Activated naive CD4-positive, alpha-beta T cell treated with anti-CD3 and anti-CD28 coated beads for 36 hours (primary cell): ENCODE measurements around the gene HMGCR. TPM values are rescaled to one million over a fixed set of nuclear protein-coding genes. Genes with fewer than 3 reads are reported as not detected.
A peak's percentile ranks its signal among the peaks of the same experiment; 100 is the strongest.
"Not testable (repeated sequence)": the region's sequence is repeated elsewhere in the genome, so short reads cannot be mapped to it uniquely, and the experiment has no call there.

ENCODE experiments used
- CTCF ChIA-PET: fragments of 350-600 bp; sonication (Branson Sonifier 250); formaldehyde crosslinking; loops from one replicate; lab custom pipeline; 2021; ENCODE audit warnings: antibody characterized with exemption; lab: Charles Lee
- DNase-seq: peaks from one replicate; pipeline ENCODE4 v3.0.0-alpha.2; 2020
- H3K27ac Mint-ChIP-seq: one replicate; pipeline ENCODE4 v1.8.0; 2021; ENCODE audit warnings: mild to moderate bottlenecking, mixed read lengths
- H3K27me3 Mint-ChIP-seq: one replicate; pipeline ENCODE4 v1.8.0; 2021; ENCODE audit warnings: low read depth, mixed read lengths
- H3K36me3 Mint-ChIP-seq: one replicate; pipeline ENCODE4 v1.8.0; 2021; ENCODE audit warnings: low read depth, mixed read lengths
- H3K4me1 Mint-ChIP-seq: one replicate; pipeline ENCODE4 v1.8.0; 2021; ENCODE audit warnings: low read depth, mixed read lengths
- H3K4me3 Mint-ChIP-seq: one replicate; pipeline ENCODE4 v1.8.0; 2021; ENCODE audit warnings: mild to moderate bottlenecking, moderate library complexity, mixed read lengths
- H3K9me3 Mint-ChIP-seq: one replicate; pipeline ENCODE4 v1.8.0; 2021; ENCODE audit warnings: mixed read lengths
- intact Hi-C: fragments of 100-400 bp; cut with micrococcal nuclease; formaldehyde crosslinking; loops from one replicate; pipeline ENCODE4 v1.15.1; 2023
- total RNA-seq, 2 experiments: library from RNA; stranded (reverse); gene quantifications; one replicate each; pipeline ENCODE4 v1.2.3, GENCODE V29; 2021

HMGCR gene
- 10 to 100 TPM; 61.7 to 67.5 TPM for total RNA-seq

DNA sequence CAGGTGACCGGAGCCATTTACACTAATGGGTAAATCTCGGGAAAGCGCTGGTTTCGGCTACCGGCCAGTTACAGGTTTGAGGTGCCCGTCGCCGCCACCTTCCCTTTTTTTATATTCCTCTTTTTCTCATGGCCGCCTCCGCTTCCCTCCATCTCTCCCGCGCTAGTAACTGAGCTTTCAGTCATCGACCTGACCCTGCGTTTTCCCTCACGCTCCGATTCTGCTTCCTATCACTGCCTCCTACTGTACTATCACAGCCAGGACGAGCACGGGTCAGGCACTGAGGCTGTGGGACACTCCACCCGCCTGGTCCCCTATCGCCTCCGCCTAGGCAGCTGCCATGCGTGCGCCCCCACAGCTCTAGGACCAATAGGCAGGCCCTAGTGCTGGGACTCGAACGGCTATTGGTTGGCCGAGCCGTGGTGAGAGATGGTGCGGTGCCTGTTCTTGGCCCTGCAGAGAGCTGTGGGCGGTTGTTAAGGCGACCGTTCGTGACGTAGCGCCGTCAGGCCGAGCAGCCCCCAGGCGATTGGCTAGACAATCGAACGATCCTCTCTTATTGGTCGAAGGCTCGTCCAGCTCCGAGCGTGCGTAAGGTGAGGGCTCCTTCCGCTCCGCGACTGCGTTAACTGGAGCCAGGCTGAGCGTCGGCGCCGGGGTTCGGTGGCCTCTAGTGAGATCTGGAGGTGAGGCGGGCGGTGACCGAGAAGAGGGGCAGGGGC lies at the start of gene HMGCR:
TSS of gene HMGCR (plus strand) at position 606 of the 722 bp plus-strand sequence. CDS start 5,386 bp downstream, outside the sequence.
- peaks cover 35% of the 10 kb centered on the region for H3K4me1 Mint-ChIP-seq
- CTCF ChIA-PET: interaction anchor here (0.6 to 1.9 kb wide), 9 partner anchors 9 to 1207 kb away, joined by 3 to 17 read pairs (median 4); partner anchors contain the start of genes ANKRD31 and GCNT4
- H3K4me3 Mint-ChIP-seq: no peak within 1 kb of the TSS
- no peaks in the 10 kb centered on the region for H3K27me3 Mint-ChIP-seq
- DNase-seq: peak; percentile 99
- no peaks in the 10 kb centered on the region for H3K9me3 Mint-ChIP-seq
- peaks cover 13% of the 10 kb centered on the region for H3K36me3 Mint-ChIP-seq
- H3K27ac Mint-ChIP-seq: no peak within 1 kb of the TSS
- intact Hi-C loops: loop anchor here (1.0 to 2.0 kb wide), 11 partner anchors 11 to 1210 kb away; partner anchors contain the start of genes ANKRD31, CERT1, FAM169A and GFM2

- CTCF ChIA-PET: interaction anchor here (1.6 kb wide), 1 partner anchor 242 kb away, joined by 3 read pairs; no protein-coding TSS in a partner anchor
- intact Hi-C loops, H3K36me3 Mint-ChIP-seq, H3K4me3 Mint-ChIP-seq, H3K27me3 Mint-ChIP-seq, H3K27ac Mint-ChIP-seq, H3K9me3 Mint-ChIP-seq, DNase-seq, H3K4me1 Mint-ChIP-seq: not testable (repeated sequence)
Measured at GRCh38 chr5:75291844-75292243, 45.2 kb upstream of the HMGCR start.

DNA sequence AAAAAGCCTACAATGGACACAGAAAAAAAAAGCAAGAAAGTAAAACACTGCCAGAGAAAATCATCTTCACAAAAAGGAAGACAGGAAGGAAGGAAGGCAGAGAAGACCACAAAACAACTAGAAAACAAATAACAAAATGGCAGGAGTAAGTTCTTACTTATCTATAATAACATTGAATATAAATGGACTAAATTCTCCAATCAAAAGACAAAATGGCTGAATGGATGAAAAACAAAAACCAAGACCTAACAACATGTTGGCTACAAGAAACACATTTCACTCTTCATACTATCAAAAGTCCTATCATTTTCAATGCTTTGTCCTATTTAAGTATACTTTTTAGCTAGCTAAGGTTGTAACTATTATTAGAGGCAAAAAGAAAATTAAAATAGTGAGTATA lies 36.9 kb upstream of the HMGCR start:
- Mint-ChIP-seq H3K4me1 (no peaks in the 10 kb centered on the region), H3K27me3 (no peaks in the 10 kb centered on the region), H3K4me3 (no peak overlapping the region), H3K27ac (no peak overlapping the region), H3K36me3 (no peaks in the 10 kb centered on the region), H3K9me3 (peaks cover 2% of the 10 kb centered on the region)
- no peak for DNase-seq
- intact Hi-C loops: no loop called here
- CTCF ChIA-PET: no interaction called here

DNA sequence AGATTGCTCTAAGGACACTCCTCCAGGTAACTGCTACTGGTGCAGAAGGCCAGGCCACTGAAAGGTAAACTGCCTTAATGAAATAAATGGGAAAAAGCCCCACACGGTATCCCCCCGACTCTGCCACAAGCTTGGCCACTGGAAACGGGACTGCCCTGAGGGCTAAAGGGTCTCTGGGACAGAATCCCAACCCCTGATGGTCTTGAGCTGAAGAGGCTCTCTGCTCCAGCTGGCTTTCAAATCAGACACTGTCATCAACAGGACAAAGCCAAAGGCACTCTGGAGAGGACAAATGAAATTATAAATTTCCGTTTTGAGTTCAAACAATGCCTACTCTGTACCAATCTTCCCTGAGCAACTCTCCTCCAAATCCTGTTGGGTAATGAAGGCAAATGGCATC lies 33.6 kb upstream of the HMGCR start:
- intact Hi-C loops: no loop called here
- CTCF ChIA-PET: no interaction called here
- Mint-ChIP-seq H3K36me3 (no peaks in the 10 kb centered on the region), H3K27me3 (no peaks in the 10 kb centered on the region), H3K4me1 (no peaks in the 10 kb centered on the region), H3K27ac (no peak overlapping the region), H3K4me3 (no peak overlapping the region), H3K9me3 (peaks cover 2% of the 10 kb centered on the region)
- DNase-seq: no peak

DNA sequence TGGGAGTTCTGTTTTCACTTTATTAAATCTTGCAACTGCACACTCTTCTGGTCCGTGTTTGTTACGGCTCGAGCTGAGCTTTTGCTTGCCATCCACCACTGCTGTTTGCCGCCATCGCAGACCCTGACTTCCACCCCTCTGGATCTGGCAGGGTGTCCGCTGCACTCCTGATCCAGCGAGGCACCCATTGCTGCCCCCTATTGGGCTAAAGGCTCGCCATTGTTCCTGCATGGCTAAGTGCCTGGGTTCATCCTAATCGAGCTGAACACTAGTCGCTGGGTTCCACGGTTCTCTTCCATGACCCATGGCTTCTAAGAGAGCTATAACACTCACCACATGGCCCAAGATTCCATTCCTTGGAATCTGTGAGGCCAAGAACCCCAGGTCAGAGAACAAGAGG lies 32.5 kb upstream of the HMGCR start:
- H3K4me3 Mint-ChIP-seq, H3K27ac Mint-ChIP-seq, H3K27me3 Mint-ChIP-seq, DNase-seq, H3K9me3 Mint-ChIP-seq, H3K4me1 Mint-ChIP-seq, H3K36me3 Mint-ChIP-seq, intact Hi-C loops: not testable (repeated sequence)
- CTCF ChIA-PET: interaction anchor here (0.6 kb wide), 1 partner anchor 546 kb away, joined by 3 read pairs; no protein-coding TSS in a partner anchor

DNA sequence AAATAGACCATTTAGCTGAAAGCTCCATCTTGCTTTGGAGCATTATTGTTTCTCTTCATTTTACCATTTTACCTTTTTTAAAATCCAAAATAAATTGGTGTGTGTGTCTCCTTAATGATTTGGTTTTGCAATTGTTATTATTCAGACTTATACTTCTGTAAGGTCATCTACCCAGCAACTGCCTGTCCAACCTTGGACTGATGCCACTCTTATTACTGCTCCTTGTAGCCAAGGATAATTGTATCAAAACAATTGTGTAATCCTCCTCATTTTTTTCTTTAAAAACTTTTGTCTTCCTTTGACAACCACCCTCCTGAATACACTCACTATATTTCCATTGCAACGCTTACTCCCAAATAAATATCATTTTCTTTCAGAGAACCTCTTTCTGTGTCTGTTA lies 30.3 kb upstream of the HMGCR start:
- H3K27me3 Mint-ChIP-seq: peaks cover 5% of the 10 kb centered on the region
- no peaks in the 10 kb centered on the region for H3K4me1 Mint-ChIP-seq
- DNase-seq: no peak
- no peak overlapping the region for H3K27ac Mint-ChIP-seq
- CTCF ChIA-PET: no interaction called here
- intact Hi-C loops: no loop called here
- H3K9me3 Mint-ChIP-seq: no peaks in the 10 kb centered on the region
- no peak overlapping the region for H3K4me3 Mint-ChIP-seq
- H3K36me3 Mint-ChIP-seq: no peaks in the 10 kb centered on the region

- no peaks in the 10 kb centered on the region for H3K36me3 Mint-ChIP-seq
Measured at GRCh38 chr5:75310212-75310611, 26.8 kb upstream of the HMGCR start.

DNA sequence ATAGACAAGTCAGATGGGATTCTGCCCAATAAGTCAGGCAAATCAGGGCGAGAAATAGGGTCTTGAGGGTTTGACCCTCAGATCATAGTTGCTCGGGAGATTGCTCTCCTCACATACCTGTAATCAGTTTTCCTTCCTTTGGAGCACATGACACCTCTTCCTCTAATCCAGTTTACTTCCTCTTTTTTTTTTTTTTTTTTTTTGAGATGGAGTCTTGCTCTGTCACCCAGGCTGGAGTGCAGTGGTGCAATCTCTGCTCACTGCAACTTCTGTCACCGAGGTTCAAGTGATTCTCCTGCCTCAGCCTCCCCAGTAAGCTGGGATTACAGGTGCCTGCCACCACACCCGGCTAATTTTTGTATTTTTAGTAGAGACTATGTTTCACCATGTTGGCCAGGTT lies 17.9 kb upstream of the HMGCR start:
- intact Hi-C loops, H3K4me3 Mint-ChIP-seq, H3K36me3 Mint-ChIP-seq, H3K27me3 Mint-ChIP-seq, H3K27ac Mint-ChIP-seq, H3K4me1 Mint-ChIP-seq, CTCF ChIA-PET, H3K9me3 Mint-ChIP-seq, DNase-seq: not testable (repeated sequence)

More at GRCh38 chr5:75310212-75310611, 26.8 kb upstream of the HMGCR start:
- no peaks in the 10 kb centered on the region for H3K9me3 Mint-ChIP-seq
- CTCF ChIA-PET: no interaction called here
- intact Hi-C loops: no loop called here
- no peaks in the 10 kb centered on the region for H3K4me1 Mint-ChIP-seq
- DNase-seq: no peak
- no peak overlapping the region for H3K4me3 Mint-ChIP-seq
- peaks cover 5% of the 10 kb centered on the region for H3K27me3 Mint-ChIP-seq
- no peak overlapping the region for H3K27ac Mint-ChIP-seq

GRCh38 chr5:75319638-75320037 lies 17.4 kb upstream of the HMGCR start:
- CTCF ChIA-PET: no interaction called here
- intact Hi-C loops: no loop called here
- Mint-ChIP-seq H3K4me1 (peaks cover 10% of the 10 kb centered on the region), H3K27ac (no peak overlapping the region), H3K9me3 (no peaks in the 10 kb centered on the region), H3K4me3 (no peak overlapping the region), H3K36me3 (no peaks in the 10 kb centered on the region), H3K27me3 (no peaks in the 10 kb centered on the region)
- no peak for DNase-seq

DNA sequence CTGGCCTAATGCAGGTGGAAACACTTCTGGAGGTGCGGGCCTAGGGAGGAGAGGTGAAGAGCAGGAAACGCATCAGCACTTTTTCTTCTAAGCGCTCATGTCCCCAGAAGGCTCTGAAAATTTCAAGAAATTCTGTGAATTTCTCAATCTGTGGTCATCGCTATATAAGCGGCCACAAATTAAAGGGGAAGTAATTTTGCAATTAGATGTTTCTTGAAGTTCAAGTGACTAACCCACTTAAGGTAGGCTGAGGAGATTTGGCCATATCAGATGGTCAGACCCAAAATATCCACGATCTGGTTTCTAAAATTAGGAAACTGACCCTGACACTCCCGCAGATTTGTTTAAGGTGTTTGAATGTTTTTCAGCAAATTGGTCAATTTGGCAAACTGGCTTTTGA lies 16.6 kb upstream of the HMGCR start:
- CTCF ChIA-PET: no interaction called here
- intact Hi-C loops: no loop called here
- Mint-ChIP-seq H3K27ac (no peak overlapping the region), H3K4me3 (no peak overlapping the region), H3K36me3 (no peaks in the 10 kb centered on the region), H3K4me1 (peaks cover 17% of the 10 kb centered on the region), H3K27me3 (no peaks in the 10 kb centered on the region), H3K9me3 (no peaks in the 10 kb centered on the region)
- DNase-seq: no peak

GRCh38 chr5:75322066-75322465 lies 15.0 kb upstream of the HMGCR start:
- intact Hi-C loops: no loop called here
- H3K27me3 Mint-ChIP-seq: no peaks in the 10 kb centered on the region
- CTCF ChIA-PET: interaction anchor here (1.3 kb wide), 1 partner anchor 8 kb away, joined by 3 read pairs; no protein-coding TSS in a partner anchor
- H3K4me1 Mint-ChIP-seq: peaks cover 21% of the 10 kb centered on the region
- H3K36me3 Mint-ChIP-seq: no peaks in the 10 kb centered on the region
- H3K27ac Mint-ChIP-seq: no peak overlapping the region
- DNase-seq: no peak
- H3K4me3 Mint-ChIP-seq: no peak overlapping the region
- H3K9me3 Mint-ChIP-seq: no peaks in the 10 kb centered on the region

DNA sequence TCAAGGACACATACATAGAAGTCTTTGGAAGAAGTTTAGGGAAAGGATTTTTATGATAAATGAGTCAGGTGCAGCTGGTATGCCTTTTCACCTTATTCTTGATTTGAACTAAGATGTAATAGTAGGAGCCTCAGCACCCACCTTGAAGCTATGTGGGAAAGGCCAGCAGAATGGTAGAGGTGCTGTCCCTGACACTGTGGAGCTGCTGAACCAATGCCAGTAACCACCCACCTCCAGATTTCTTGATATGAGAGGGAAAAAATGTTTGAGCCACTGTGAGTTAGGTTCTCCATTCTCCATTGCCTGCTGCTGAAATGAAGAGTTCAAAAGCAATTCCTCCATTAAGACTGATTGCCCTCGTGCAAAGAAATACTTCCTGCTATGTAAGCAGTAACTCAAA lies 12.2 kb upstream of the HMGCR start:
- H3K27me3 Mint-ChIP-seq: no peaks in the 10 kb centered on the region
- intact Hi-C loops: loop anchor here (1.0 kb wide), 2 partner anchors 12 to 65 kb away; no protein-coding TSS in a partner anchor
- no peak overlapping the region for H3K4me3 Mint-ChIP-seq
- no peaks in the 10 kb centered on the region for H3K9me3 Mint-ChIP-seq
- peak; percentile 68 for DNase-seq
- H3K36me3 Mint-ChIP-seq: no peaks in the 10 kb centered on the region
- CTCF ChIA-PET: interaction anchor here (0.9 to 1.0 kb wide), 2 partner anchors 8 to 761 kb away, joined by 3 to 4 read pairs; no protein-coding TSS in a partner anchor
- peak overlapping the region; percentile 48 for H3K27ac Mint-ChIP-seq
- peaks cover 21% of the 10 kb centered on the region for H3K4me1 Mint-ChIP-seq

GRCh38 chr5:75325242-75325641 lies 11.8 kb upstream of the HMGCR start:
- Mint-ChIP-seq H3K27me3 (no peaks in the 10 kb centered on the region), H3K27ac (peak overlapping the region; percentile 48), H3K9me3 (no peaks in the 10 kb centered on the region), H3K4me3 (no peak overlapping the region), H3K4me1 (peaks cover 21% of the 10 kb centered on the region), H3K36me3 (no peaks in the 10 kb centered on the region)
- CTCF ChIA-PET: interaction anchor here (0.9 kb wide), 1 partner anchor 760 kb away, joined by 3 read pairs; no protein-coding TSS in a partner anchor
- intact Hi-C loops: loop anchor here (1.0 kb wide), 2 partner anchors 11 to 64 kb away; no protein-coding TSS in a partner anchor
- no peak for DNase-seq
